GM21576 (cell line): Measurements from ENCODE around the gene SYNPO.

Experiments
- ATAC-seq: cut with Tn5 transposase; IDR thresholded peaks from one replicate; pipeline ENCODE4 v1.9.1; 2021; ENCODE audit warnings: mild to moderate bottlenecking, moderate library complexity; ENCODE audit not compliant: unreplicated experiment

SYNPO gene

GRCh38 chr5:150639751-150640150 lies 709 bp upstream of the SYNPO start:
- no peak for ATAC-seq

- ATAC-seq, result no peak
Measured at GRCh38 chr5:150641006-150641570, 628 bp downstream of the SYNPO start.

GRCh38 chr5:150641824-150642566 lies 1.5 kb downstream of the SYNPO start:
- ATAC-seq, result no peak

- no peak for ATAC-seq
Measured at GRCh38 chr5:150642567-150642927, 2.1 kb downstream of the SYNPO start.

GRCh38 chr5:150642991-150643710 lies 2.7 kb downstream of the SYNPO start:
- no peak for ATAC-seq

- no peak for ATAC-seq
Measured at GRCh38 chr5:150644058-150644457, 3.6 kb downstream of the SYNPO start.

GRCh38 chr5:150644514-150644913 lies 4.1 kb downstream of the SYNPO start:
- ATAC-seq, result no peak

- no peak for ATAC-seq
Measured at GRCh38 chr5:150645070-150645700, 4.7 kb downstream of the SYNPO start.

GRCh38 chr5:150647275-150648251 lies 7.1 kb downstream of the SYNPO start:
- ATAC-seq, result no peak

GRCh38 chr5:150648294-150649107 lies 8.0 kb downstream of the SYNPO start:
- no peak for ATAC-seq

GRCh38 chr5:150649108-150650020 lies 8.9 kb downstream of the SYNPO start:
- ATAC-seq, result no peak

- no peak for ATAC-seq
Measured at GRCh38 chr5:150650021-150651006, 9.9 kb downstream of the SYNPO start.

- no peak for ATAC-seq
Measured at GRCh38 chr5:150651382-150651781, 10.9 kb downstream of the SYNPO start.

GRCh38 chr5:150651924-150652671 lies 11.6 kb downstream of the SYNPO start:
- no peak for ATAC-seq

- no peak for ATAC-seq
Measured at GRCh38 chr5:150653145-150653761, 12.8 kb downstream of the SYNPO start.
